Spleen (tissue), 11 donors: ENCODE measurements around the gene KRT77. TPM values are rescaled to one million over a fixed set of nuclear protein-coding genes. Genes with fewer than 3 reads are reported as not detected.

ENCODE experiments used
- DNase-seq: peaks from one replicate; pipeline ENCODE4 v3.0.0-alpha.2; 2020
- H3K27ac ChIP-seq, 8 donors: fragments of 200-600 bp; sonication (generic) in 7 of 8; 1 replicate in 4 of 8; 2 replicates in 4 of 8; pipeline versions ENCODE4 v1.5.0 to v1.8.0; 2016 to 2021; ENCODE audit warnings: inconsistent platforms in 4 of 8, mild to moderate bottlenecking in 4 of 8, moderate library complexity in 1 of 8
- H3K27me3 ChIP-seq, 7 donors: fragments of 200-600 bp; sonication (generic) in 6 of 7; replicated peaks in 1 of 7; 1 replicate in 4 of 7; 2 replicates in 3 of 7; pipeline versions ENCODE4 v1.5.0 to v1.8.0; 2016 to 2021; ENCODE audit warnings: inconsistent platforms in 3 of 7, mild to moderate bottlenecking in 1 of 7
- H3K36me3 ChIP-seq, 6 donors: fragments of 200-600 bp; sonication (generic) in 5 of 6; 1 replicate in 4 of 6; 2 replicates in 2 of 6; pipeline versions ENCODE4 v1.5.0 to v1.8.0; 2016 to 2021; ENCODE audit warnings: inconsistent platforms in 2 of 6
- H3K4me1 ChIP-seq, 6 donors: fragments of 200-600 bp; sonication (generic) in 5 of 6; 1 replicate in 3 of 6; 2 replicates in 3 of 6; pipeline versions ENCODE4 v1.5.0 to v1.8.0; 2016 to 2021; ENCODE audit warnings: inconsistent platforms in 3 of 6
- H3K4me3 ChIP-seq, 8 donors: fragments of 200-600 bp; sonication (generic) in 7 of 8; 1 replicate in 4 of 8; 2 replicates in 4 of 8; pipeline versions ENCODE4 v1.5.0 to v1.8.0; 2016 to 2021; ENCODE audit warnings: inconsistent platforms in 4 of 8, mild to moderate bottlenecking in 4 of 8, moderate library complexity in 2 of 8
- H3K9me3 ChIP-seq, 8 donors: fragments of 200-600 bp; sonication (generic) in 7 of 8; 1 replicate in 4 of 8; 2 replicates in 4 of 8; pipeline versions ENCODE4 v1.5.0 to v1.8.0; 2016 to 2021; ENCODE audit warnings: inconsistent platforms in 4 of 8
- POLR2A ChIP-seq, 3 donors: fragments of 450-650 bp; IDR thresholded peaks; one replicate each; pipeline ENCODE4 v1.5.1; 2017; ENCODE audit warnings: antibody characterized with exemption in 3 of 3, mild to moderate bottlenecking in 1 of 3
- POLR2AphosphoS5 ChIP-seq, 3 donors: sonication (generic); formaldehyde crosslinking; IDR thresholded peaks; one replicate each; pipeline ENCODE4 v1.5.1; 2017; ENCODE audit warnings: antibody characterized with exemption in 3 of 3
- WGBS, 5 donors: extraction: QIAGEN DNeasy Blood & Tissue Kit in 3 of 5; methylation state at CpG; one replicate each; pipeline versions ENCODE4 v1.1.5 to v1.1.7; 2013 to 2018; 5-methylcytosine and 5-hydroxymethylcytosine counted together
- intact Hi-C: fragments of 100-400 bp; cut with DNase I; formaldehyde crosslinking; loops from one replicate; pipeline ENCODE4 v1.15.0; 2023; ENCODE audit warnings: low total_unique reads
- polyA plus RNA-seq, 3 donors: library from polyadenylated mRNA; stranded (reverse); fragments of 200-250 nt; gene quantifications; one replicate each; pipeline ENCODE4 v1.2.1, GENCODE V29; 2013
- total RNA-seq, 7 donors: library from RNA; depleted of rRNA in 3 of 7; stranded (reverse); fragments of >200 nt in 3 of 7; fragmentation: NEBNext Ultra II Directional in 4 of 7; extraction: Animal tissue kit (Norgen Biotek cat#: 25700) in 4 of 7; gene quantifications; one replicate each; pipeline versions ENCODE4 v1.1.0 to v1.2.1, GENCODE V29; 2016 to 2021
- TF ChIP-seq, protein P1 (sequence below), 11 experiments: fragments of 200-600 bp in 7 of 11; fragments of 450-650 bp in 4 of 11; sonication (generic) in 4 of 11; IDR thresholded peaks in 8 of 11; conservative IDR thresholded peaks in 3 of 11; 1 replicate in 7 of 11; 2 replicates in 4 of 11; pipeline versions ENCODE4 v1.4.0 to v1.8.0; 2016 to 2021; ENCODE audit warnings: antibody characterized with exemption in 11 of 11, inconsistent platforms in 4 of 11, mild to moderate bottlenecking in 1 of 11
- donor health status: healthy with polysubstance abuse.
- donor health status: DM: no; HTN: no; CAD: no; lungs with moderate emphysema.
- donor health status: DM: no; HTN: no; CAD: no.
- donor health status: Bipolar disorder and iron deficiency.
- donor health status: healthy.
- donor health status: DM: no; HTN: no; CAD: no.
- donor health status: DM: yes; HTN: yes; CAD: no.

The KRT77 gene
- total and polyA plus RNA-seq, 10 donors, result 0.03 TPM; not detected in 9

DNA sequence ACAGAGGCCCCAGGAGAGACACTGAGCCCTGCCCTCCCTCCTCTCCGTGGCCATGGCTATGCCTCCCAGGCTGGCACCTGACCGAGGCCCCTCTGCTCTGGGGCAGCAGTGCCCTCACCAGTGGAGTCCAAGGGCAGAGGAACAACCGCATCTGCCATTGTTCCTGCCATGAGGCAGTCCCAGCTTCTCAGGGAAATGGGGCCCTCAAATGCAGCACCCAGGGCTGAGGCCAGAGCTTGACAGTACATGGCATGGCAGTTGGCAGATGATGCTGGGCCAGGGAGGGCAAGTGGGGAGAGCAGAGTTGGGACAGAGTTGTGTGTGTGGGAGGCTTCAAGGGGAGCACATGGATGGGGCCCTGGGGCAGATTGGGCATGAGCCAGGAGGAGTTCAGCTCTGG, 21.1 kb upstream of the KRT77 start:
- 74 to 83% (median 81%) methylated on average over 3 of the region's 3 CpGs; no CpG with 5 or more reads in 1 of the 5 donors for WGBS, 5 donors
- TF ChIP-seq POLR2A (IDR thresholded peaks at IDR 0.05) (no peak), POLR2AphosphoS5 (IDR thresholded peaks at IDR 0.05) (no peak)
- TF ChIP-seq, protein P1, sequence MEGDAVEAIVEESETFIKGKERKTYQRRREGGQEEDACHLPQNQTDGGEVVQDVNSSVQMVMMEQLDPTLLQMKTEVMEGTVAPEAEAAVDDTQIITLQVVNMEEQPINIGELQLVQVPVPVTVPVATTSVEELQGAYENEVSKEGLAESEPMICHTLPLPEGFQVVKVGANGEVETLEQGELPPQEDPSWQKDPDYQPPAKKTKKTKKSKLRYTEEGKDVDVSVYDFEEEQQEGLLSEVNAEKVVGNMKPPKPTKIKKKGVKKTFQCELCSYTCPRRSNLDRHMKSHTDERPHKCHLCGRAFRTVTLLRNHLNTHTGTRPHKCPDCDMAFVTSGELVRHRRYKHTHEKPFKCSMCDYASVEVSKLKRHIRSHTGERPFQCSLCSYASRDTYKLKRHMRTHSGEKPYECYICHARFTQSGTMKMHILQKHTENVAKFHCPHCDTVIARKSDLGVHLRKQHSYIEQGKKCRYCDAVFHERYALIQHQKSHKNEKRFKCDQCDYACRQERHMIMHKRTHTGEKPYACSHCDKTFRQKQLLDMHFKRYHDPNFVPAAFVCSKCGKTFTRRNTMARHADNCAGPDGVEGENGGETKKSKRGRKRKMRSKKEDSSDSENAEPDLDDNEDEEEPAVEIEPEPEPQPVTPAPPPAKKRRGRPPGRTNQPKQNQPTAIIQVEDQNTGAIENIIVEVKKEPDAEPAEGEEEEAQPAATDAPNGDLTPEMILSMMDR (IDR thresholded peaks at IDR 0.05 in 8 of 11, conservative IDR thresholded peaks at IDR 0.05 in 3 of 11), result no peak

DNA sequence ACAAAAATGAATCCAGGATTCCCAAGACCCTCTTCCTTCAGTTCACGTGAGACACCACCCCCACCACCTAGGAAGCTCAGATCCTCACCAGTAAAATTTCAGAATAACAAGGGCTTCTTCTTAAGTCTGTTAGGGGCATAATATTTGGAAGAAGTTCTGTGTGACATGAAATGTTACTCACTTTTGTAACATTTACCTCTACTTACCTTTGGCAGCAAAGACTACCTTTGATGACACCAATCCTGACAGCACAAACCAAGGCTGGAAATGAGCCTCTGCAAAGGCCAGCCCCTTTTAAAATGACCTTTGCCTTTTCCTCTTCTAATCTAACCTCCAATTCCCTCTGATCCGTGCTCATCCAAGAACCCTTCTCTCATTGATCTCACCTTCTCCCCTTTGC, 19.4 kb upstream of the KRT77 start:
- no peak overlapping the region for H3K27ac ChIP-seq
- H3K36me3 ChIP-seq, result no peaks in the 10 kb centered on the region
- H3K4me3 ChIP-seq, result no peak overlapping the region
- DNase-seq, result no peak
- TF ChIP-seq POLR2A (IDR thresholded peaks at IDR 0.05), result no peak
- TF ChIP-seq, protein P1 (IDR thresholded peaks at IDR 0.05 in 8 of 11, conservative IDR thresholded peaks at IDR 0.05 in 3 of 11), result no peak
- no peak for TF ChIP-seq POLR2AphosphoS5 (IDR thresholded peaks at IDR 0.05)
- no peaks in the 10 kb centered on the region for H3K4me1 ChIP-seq
- H3K27me3 ChIP-seq, result peaks cover 0 to 15% (median 0%) of the 10 kb centered on the region in 7 donors
- WGBS, 5 donors, result 57 to 87% (median 70%) methylated on average over 2 of the region's 2 CpGs
- no peaks in the 10 kb centered on the region for H3K9me3 ChIP-seq
- intact Hi-C loops, result no loop called here

More for the DNA sequence above, 21.1 kb upstream of the KRT77 start:
- H3K4me1 ChIP-seq, result no peaks in the 10 kb centered on the region
- peaks cover 0 to 15% (median 0%) of the 10 kb centered on the region in 7 donors for H3K27me3 ChIP-seq
- H3K27ac ChIP-seq, result no peak overlapping the region
- H3K36me3 ChIP-seq, result no peaks in the 10 kb centered on the region
- no peaks in the 10 kb centered on the region for H3K9me3 ChIP-seq
- H3K4me3 ChIP-seq, result no peak overlapping the region
- intact Hi-C loops, result no loop called here
- DNase-seq, result no peak

DNA sequence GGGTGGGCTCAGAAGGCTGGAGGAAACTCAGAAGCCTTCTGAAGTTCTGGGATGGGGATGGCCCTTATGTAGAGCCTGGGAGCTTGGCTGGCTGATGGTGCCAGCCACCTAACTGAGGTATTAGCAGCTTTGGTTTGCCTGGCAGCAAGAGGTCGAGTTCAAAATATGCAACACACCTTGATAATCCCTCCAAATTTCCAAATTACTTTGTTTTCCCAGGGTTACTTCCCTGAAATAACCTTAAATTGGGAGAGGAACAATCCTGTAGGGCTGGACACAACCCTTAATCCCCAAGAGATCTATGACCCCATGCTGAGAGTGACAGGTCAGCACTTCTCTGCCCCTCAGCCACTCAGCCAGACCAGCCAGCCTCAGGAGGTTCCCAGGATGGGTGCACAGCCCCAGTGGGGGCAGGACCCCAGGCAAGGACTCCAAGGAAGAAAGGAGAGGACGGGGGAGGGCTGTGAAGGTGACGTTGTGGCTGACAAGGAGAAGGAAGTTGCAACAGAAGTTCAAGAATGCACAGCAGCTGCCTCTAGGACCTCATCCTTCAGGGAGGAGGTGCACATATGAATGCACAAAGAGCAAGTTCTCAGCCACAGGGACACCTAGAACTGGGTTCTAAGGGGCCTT, 18.6 kb upstream of the KRT77 start:
- TF ChIP-seq POLR2A (IDR thresholded peaks at IDR 0.05), result no peak
- TF ChIP-seq, protein P1 (IDR thresholded peaks at IDR 0.05 in 8 of 11, conservative IDR thresholded peaks at IDR 0.05 in 3 of 11), result no peak
- no peak for TF ChIP-seq POLR2AphosphoS5 (IDR thresholded peaks at IDR 0.05)
- WGBS, 5 donors, result 11 to 46% (median 31%) methylated on average over 3 of the region's 3 CpGs
- intact Hi-C loops, result no loop called here
- Histone ChIP-seq H3K36me3 (no peaks in the 10 kb centered on the region), H3K4me1 (no peaks in the 10 kb centered on the region), H3K27me3 (peaks cover 0 to 17% (median 0%) of the 10 kb centered on the region in 7 donors), H3K4me3 (no peak overlapping the region), H3K27ac (no peak overlapping the region), H3K9me3 (no peaks in the 10 kb centered on the region)
- no peak for DNase-seq

DNA sequence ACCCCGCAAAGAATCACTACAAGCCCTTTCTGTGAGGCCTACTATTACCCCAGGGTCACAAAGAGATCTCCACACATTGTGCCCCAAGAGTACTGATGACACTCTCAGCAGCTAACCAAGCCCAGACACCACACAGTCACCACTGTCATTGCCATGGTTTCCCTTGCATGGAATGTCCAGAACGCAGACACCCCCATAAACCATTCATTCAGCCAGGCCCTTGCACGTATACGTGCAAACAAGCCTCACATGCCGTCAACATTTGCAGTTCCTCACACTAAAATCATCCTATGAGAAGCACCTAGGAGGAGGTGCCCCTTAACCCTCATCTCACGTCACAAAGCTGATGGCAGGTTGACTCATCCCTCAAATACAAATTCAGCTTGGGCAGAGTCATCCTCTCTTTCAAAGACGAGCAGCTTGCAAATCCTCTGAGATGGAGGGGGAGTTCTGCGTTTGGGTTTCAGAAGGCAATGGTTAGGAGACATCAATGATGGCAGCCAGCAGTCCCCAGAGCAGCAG, 17.1 kb upstream of the KRT77 start:
- intact Hi-C loops, result no loop called here

More for the DNA sequence above, 17.1 kb upstream of the KRT77 start:
- Histone ChIP-seq H3K4me1 (no peaks in the 10 kb centered on the region), H3K36me3 (no peaks in the 10 kb centered on the region), H3K9me3 (no peaks in the 10 kb centered on the region), H3K27me3 (peaks cover 0 to 21% (median 4%) of the 10 kb centered on the region in 7 donors), H3K4me3 (no peak overlapping the region), H3K27ac (no peak overlapping the region)
- TF ChIP-seq POLR2AphosphoS5 (IDR thresholded peaks at IDR 0.05), result no peak
- TF ChIP-seq POLR2A (IDR thresholded peaks at IDR 0.05), result no peak
- TF ChIP-seq, protein P1 (IDR thresholded peaks at IDR 0.05 in 8 of 11, conservative IDR thresholded peaks at IDR 0.05 in 3 of 11), result no peak
- no peak for DNase-seq
- WGBS, 5 donors, result 80 to 87% (median 86%) methylated on average over 8 of the region's 8 CpGs
